Heart right ventricle (tissue), 16 donors: ENCODE data around the gene CDKL2. TPM values are rescaled to one million over a fixed set of nuclear protein-coding genes. Genes with fewer than 3 reads are reported as not detected.
"Not testable (repeated sequence)": the region's sequence is repeated elsewhere in the genome, so short reads cannot be mapped to it uniquely, and the experiment has no call there.

Experiments used
- ATAC-seq, 8 donors: fragments of 200-7000 bp; cut with Tn5 transposase; one replicate each; pipeline ENCODE4 v1.9.1; 2020; ENCODE audit warnings: mild to moderate bottlenecking in 8 of 8, moderate library complexity in 8 of 8, moderate number of reproducible peaks in 1 of 8
- DNase-seq, 2 donors: peaks; one replicate each; pipeline ENCODE4 v3.0.0-alpha.2; 2020
- H3K27ac ChIP-seq, 10 donors: fragments of 200-600 bp; sonication (generic) in 2 of 10; one replicate each; pipeline versions ENCODE4 v1.5.0 to v1.8.0; 2020 to 2022; ENCODE audit warnings: mild to moderate bottlenecking in 3 of 10
- H3K27me3 ChIP-seq, 7 donors: fragments of 200-600 bp; one replicate each; pipeline ENCODE4 v1.8.0; 2021 to 2022; ENCODE audit warnings: mild to moderate bottlenecking in 2 of 7
- H3K36me3 ChIP-seq, 9 donors: fragments of 200-600 bp; sonication (generic) in 1 of 9; one replicate each; pipeline versions ENCODE4 v1.5.0 to v1.8.0; 2020 to 2022; ENCODE audit warnings: mild to moderate bottlenecking in 2 of 9
- H3K4me1 ChIP-seq, 9 donors: fragments of 200-600 bp; sonication (generic) in 1 of 9; one replicate each; pipeline versions ENCODE4 v1.5.0 to v1.8.0; 2020 to 2022; ENCODE audit warnings: mild to moderate bottlenecking in 4 of 9
- H3K4me3 ChIP-seq, 10 donors: fragments of 200-600 bp; sonication (generic) in 2 of 10; one replicate each; pipeline versions ENCODE4 v1.5.0 to v1.8.0; 2020 to 2022; ENCODE audit warnings: mild to moderate bottlenecking in 7 of 10, moderate library complexity in 2 of 10
- H3K9me3 ChIP-seq, 11 donors: fragments of 200-600 bp in 10 of 11; sonication (generic) in 2 of 11; one replicate each; pipeline versions ENCODE4 v1.5.0 to v1.8.0; 2013 to 2022; ENCODE audit warnings: mild to moderate bottlenecking in 2 of 11, control low read depth in 1 of 11, moderate library complexity in 1 of 11
- CTCF ChIP-seq, 9 donors: fragments of 200-600 bp; sonication (generic) in 2 of 9; IDR thresholded peaks; one replicate each; pipeline versions ENCODE4 v1.5.0 to v1.8.0; 2021 to 2022; ENCODE audit warnings: antibody characterized with exemption in 9 of 9, mild to moderate bottlenecking in 5 of 9, moderate library complexity in 1 of 9
- WGBS, 2 donors: extraction: QIAGEN DNeasy Blood & Tissue Kit; methylation state at CpG; one replicate each; pipeline ENCODE4 v1.1.7; 2013; ENCODE audit warnings: inconsistent platforms in 1 of 2; 5-methylcytosine and 5-hydroxymethylcytosine counted together
- intact Hi-C, 10 donors: fragments of 100-400 bp; cut with DNase I; formaldehyde crosslinking; loops; one replicate each; pipeline versions ENCODE4 v1.11.1 to v1.14.2; 2022
- polyA plus RNA-seq, 2 donors: library from polyadenylated mRNA; stranded (reverse); fragments of 200-250 nt; gene quantifications; one replicate each; pipeline ENCODE4 v1.2.3, GENCODE V29; 2013
- total RNA-seq, 10 donors: library from RNA; stranded (reverse); fragmentation: NEBNext Ultra II Directional in 3 of 10; extraction: Animal tissue kit (Norgen Biotek cat#: 25700) in 3 of 10; gene quantifications; one replicate each; pipeline versions ENCODE4 v1.2.1 to v1.2.4, GENCODE V29; 2021 to 2023
- donor health status: Arrhythmogenic right ventricular cardiomyopathy.
- donor health status: ischemic (EF 13 %, LVEDD 7.1; RV severe dilation, severe dysfunction).
- donor health status: healthy with polysubstance abuse.
- donor health status: DM: no; HTN: yes; CAD: no.
- donor health status: DM: no; HTN: no; CAD: no.
- donor health status: ischemic (EF 25% LVEDD 6.9; RV normal size, moderate dysfunction).
- donor health status: ischemic (EF 25% LVEDD 5.7; RV mildly dilated, moderate dysfunction).
- donor health status: healthy.
- donor health status: DM: yes; HTN: yes; CAD: no.
- donor health status: Ischemic cardiomyopathy.
- donor health status: ischemic (EF 35%, LVEDD 5.7; RV mildly dilated, moderate dysfunction).
- donor health status: nonischemic (EF 11% LVEDD 7.7; RV severe dilation, severe dysfunction).
- donor health status: DM: yes; HTN: yes; CAD: no.
- donor health status: PGD.
- donor health status: ischemic (EF 29% LVEDD 5.4; RV normal size, mild dysfunction).
- donor health status: nonischemic (EF 23%, LVEDD 6.1; RV moderate dilation, normal function).

The CDKL2 gene
- total and polyA plus RNA-seq, 12 donors: 0.01 to 0.56 (median 0.31) TPM; not detected in 2

- H3K4me3 ChIP-seq, H3K27ac ChIP-seq, H3K4me1 ChIP-seq, DNase-seq, intact Hi-C loops, H3K27me3 ChIP-seq, ATAC-seq: not testable (repeated sequence)
- WGBS, 2 donors: 95 to 97% methylated on average over 4 of the region's 4 CpGs
- Histone ChIP-seq H3K36me3 (peaks cover 0 to 61% (median 10%) of the 10 kb centered on the region in 9 donors), H3K9me3 (peaks cover 0 to 26% (median 0%) of the 10 kb centered on the region in 11 donors)
Observed at GRCh38 chr4:75533339-75533887, 96.9 kb downstream of the CDKL2 start.

GRCh38 chr4:75531536-75532143, 98.7 kb downstream of the CDKL2 start:
- ATAC-seq, H3K27me3 ChIP-seq, H3K4me1 ChIP-seq, H3K4me3 ChIP-seq, intact Hi-C loops, H3K27ac ChIP-seq, DNase-seq: not testable (repeated sequence)
- 86 to 95% methylated on average over 7 of the region's 7 CpGs for WGBS, 2 donors
- Histone ChIP-seq H3K36me3 (peaks cover 0 to 69% (median 20%) of the 10 kb centered on the region in 9 donors), H3K9me3 (peaks cover 0 to 26% (median 0%) of the 10 kb centered on the region in 11 donors)

GRCh38 chr4:75530556-75531322, 99.6 kb downstream of the CDKL2 start:
- H3K27ac ChIP-seq: no peak overlapping the region
- peaks cover 0 to 5% (median 0%) of the 10 kb centered on the region in 9 donors for H3K4me1 ChIP-seq
- peaks cover 0 to 78% (median 22%) of the 10 kb centered on the region in 9 donors for H3K36me3 ChIP-seq
- no peak overlapping the region for H3K4me3 ChIP-seq
- TF ChIP-seq CTCF (IDR thresholded peaks at IDR 0.05): no peak
- DNase-seq (no peak), ATAC-seq (peak in 2 of 8 donors; percentile 35 to 38)
- intact Hi-C loops: no loop called here
- H3K27me3 ChIP-seq: no peaks in the 10 kb centered on the region
- 74 to 75% methylated on average over 2 of the region's 2 CpGs for WGBS, 2 donors
- peaks cover 0 to 21% (median 0%) of the 10 kb centered on the region in 11 donors for H3K9me3 ChIP-seq

Other genes with a start within 250 kb of the CDKL2 start
- 10 to 100 TPM; 37.4 to 62.0 (median 50.3) TPM for gene RCHY1, start 116.1 kb downstream of the CDKL2 start, total RNA-seq
- gene RCHY1, start 116.1 kb downstream of the CDKL2 start, polyA plus RNA-seq: 10 to 100 TPM; 15.5 to 16.3 TPM
- gene THAP6, start 116.1 kb downstream of the CDKL2 start, total RNA-seq: 10 to 100 TPM; 13.0 to 21.7 (median 18.3) TPM
- 1 to 10 TPM; 4.0 to 5.0 TPM for gene THAP6, start 116.1 kb downstream of the CDKL2 start, polyA plus RNA-seq
- not detected for gene ODAPH, start 74.5 kb downstream of the CDKL2 start, total RNA-seq
- gene ODAPH, start 74.5 kb downstream of the CDKL2 start, polyA plus RNA-seq: under 1 TPM; 0.06 to 0.37 TPM
- 100 to 1,000 TPM in 2 of 10 donors, 10 to 100 TPM in 8; 75.7 to 119 (median 89.8) TPM for gene G3BP2, start 42.9 kb upstream of the CDKL2 start, total RNA-seq
- 10 to 100 TPM; 10.6 to 24.2 TPM for gene G3BP2, start 42.9 kb upstream of the CDKL2 start, polyA plus RNA-seq
- gene USO1, start 94.0 kb upstream of the CDKL2 start, total RNA-seq: 10 to 100 TPM; 71.2 to 98.7 (median 81.5) TPM
- 10 to 100 TPM; 43.8 to 45.1 TPM for gene USO1, start 94.0 kb upstream of the CDKL2 start, polyA plus RNA-seq